Hepatocyte (in vitro differentiated cells): ENCODE data around the gene PLXNA3.
"Not testable (repeated sequence)": the region's sequence is repeated elsewhere in the genome, so short reads cannot be mapped to it uniquely, and the experiment has no call there.

Experiments
- CTCF ChIP-seq: fragments of 200-600 bp; sonication (generic); IDR thresholded peaks from 2 replicates; pipeline ENCODE4 v1.5.1; 2016; ENCODE audit warnings: antibody characterized with exemption, mild to moderate bottlenecking; ENCODE audit not compliant: poor library complexity
- EZH2phosphoT487 ChIP-seq: fragments of 200-600 bp; sonication (generic); IDR thresholded peaks from one replicate; pipeline ENCODE4 v1.6.1; 2018; ENCODE audit warnings: antibody characterized with exemption, mild to moderate bottlenecking, low read depth, moderate library complexity; ENCODE audit not compliant: unreplicated experiment, severe bottlenecking

GRCh38 chrX:154496591-154497137 is 38.6 kb downstream of the PLXNA3 start:
- not testable (repeated sequence) for TF ChIP-seq CTCF, EZH2phosphoT487
